Liver (tissue), 9 donors: ENCODE data around the gene TNFSF12. TPM values are rescaled to one million over a fixed set of nuclear protein-coding genes. Genes with fewer than 3 reads are reported as not detected.
A peak's percentile ranks its signal among the peaks of the same experiment; 100 is the strongest.

Experiments
- DNase-seq: peaks from one replicate; pipeline ENCODE4 v3.0.0-alpha.2; 2017; ENCODE audit warnings: low spot score
- H3K27ac ChIP-seq, 2 donors: one replicate each; pipeline ENCODE4 v1.7.0; 2013; ENCODE audit warnings: inconsistent platforms in 2 of 2, low read length in 2 of 2, control low read depth in 1 of 2, low read depth in 1 of 2, mild to moderate bottlenecking in 1 of 2
- H3K27me3 ChIP-seq, 4 donors: one replicate each; pipeline versions ENCODE4 v1.6.1 to v1.7.0; 2013; ENCODE audit warnings: low read length in 3 of 4, inconsistent platforms in 1 of 4, mild to moderate bottlenecking in 1 of 4, moderate library complexity in 1 of 4; ENCODE audit not compliant: control insufficient read depth in 4 of 4, insufficient read depth in 4 of 4
- H3K36me3 ChIP-seq, 4 donors: one replicate each; pipeline versions ENCODE4 v1.6.1 to v1.7.0; 2013; ENCODE audit warnings: low read length in 3 of 4, mild to moderate bottlenecking in 3 of 4, low read depth in 1 of 4, moderate library complexity in 1 of 4; ENCODE audit not compliant: control insufficient read depth in 4 of 4, insufficient read depth in 3 of 4
- H3K4me1 ChIP-seq, 4 donors: one replicate each; pipeline versions ENCODE4 v1.6.1 to v1.7.0; 2013; ENCODE audit warnings: low read length in 3 of 4, mild to moderate bottlenecking in 3 of 4, moderate library complexity in 1 of 4; ENCODE audit not compliant: control insufficient read depth in 4 of 4, insufficient read depth in 4 of 4
- H3K4me3 ChIP-seq, 3 donors: one replicate each; pipeline versions ENCODE4 v1.6.1 to v1.7.0; 2013; ENCODE audit warnings: low read length in 3 of 3, control low read depth in 1 of 3, low read depth in 1 of 3, mild to moderate bottlenecking in 1 of 3
- H3K9ac ChIP-seq, 2 donors: one replicate each; pipeline ENCODE4 v1.7.0; 2013; ENCODE audit warnings: low read length in 2 of 2, mild to moderate bottlenecking in 2 of 2, moderate library complexity in 2 of 2, control low read depth in 1 of 2, low read depth in 1 of 2
- H3K9me3 ChIP-seq, 4 donors: one replicate each; pipeline versions ENCODE4 v1.6.1 to v1.7.0; 2013; ENCODE audit warnings: low read length in 3 of 4; ENCODE audit not compliant: control insufficient read depth in 4 of 4
- CTCF ChIP-seq: fragments of 150-350 bp; IDR thresholded peaks from 2 replicates; pipeline ENCODE4 v1.5.1; 2017; ENCODE audit warnings: improper control_type of control experiment, low read depth, low read length; ENCODE audit not compliant: missing input control
- EGR1 ChIP-seq, 2 donors: IDR thresholded peaks; 2 replicates each; pipeline ENCODE4 v1.6.1; 2016 to 2018; ENCODE audit warnings: antibody characterized with exemption in 2 of 2, low read depth in 2 of 2
- FOXA1 ChIP-seq: IDR thresholded peaks from 2 replicates; pipeline ENCODE4 v1.6.1; 2016; ENCODE audit warnings: antibody characterized with exemption
- FOXA2 ChIP-seq: IDR thresholded peaks from 2 replicates; pipeline ENCODE4 v1.6.1; 2016; ENCODE audit warnings: antibody characterized with exemption
- GABPA ChIP-seq, 2 donors: IDR thresholded peaks in 1 of 2; conservative IDR thresholded peaks in 1 of 2; 2 replicates each; pipeline ENCODE4 v1.6.1; 2016; ENCODE audit warnings: antibody characterized with exemption in 2 of 2, mild to moderate bottlenecking in 1 of 2, moderate library complexity in 1 of 2
- HNF4A ChIP-seq, 2 donors: conservative IDR thresholded peaks; 2 replicates each; pipeline ENCODE4 v1.6.1; 2016; ENCODE audit warnings: antibody characterized with exemption in 2 of 2, mild to moderate bottlenecking in 2 of 2
- HNF4G ChIP-seq: IDR thresholded peaks from 2 replicates; pipeline ENCODE4 v1.6.1; 2016; ENCODE audit warnings: antibody characterized with exemption
- JUND ChIP-seq, 2 donors: IDR thresholded peaks; 2 replicates each; pipeline ENCODE4 v1.6.1; 2016; ENCODE audit warnings: antibody characterized with exemption in 2 of 2
- MAX ChIP-seq: IDR thresholded peaks from 2 replicates; pipeline ENCODE4 v1.6.1; 2016; ENCODE audit warnings: antibody characterized with exemption
- NR2F2 ChIP-seq: IDR thresholded peaks from 2 replicates; pipeline ENCODE4 v1.6.1; 2016; ENCODE audit warnings: antibody characterized with exemption
- RAD21 ChIP-seq, 2 donors: IDR thresholded peaks; 2 replicates each; pipeline ENCODE4 v1.6.1; 2016; ENCODE audit warnings: antibody characterized with exemption in 2 of 2, mild to moderate bottlenecking in 2 of 2
- RXRA ChIP-seq, 2 donors: IDR thresholded peaks; 2 replicates each; pipeline ENCODE4 v1.6.1; 2017 to 2018; ENCODE audit warnings: antibody characterized with exemption in 2 of 2, mild to moderate bottlenecking in 1 of 2
- SP1 ChIP-seq: IDR thresholded peaks from 2 replicates; pipeline ENCODE4 v1.6.1; 2018; ENCODE audit warnings: antibody characterized with exemption, mild to moderate bottlenecking
- TAF1 ChIP-seq: conservative IDR thresholded peaks from 2 replicates; pipeline ENCODE4 v1.6.1; 2016; ENCODE audit warnings: antibody characterized with exemption, mild to moderate bottlenecking
- YY1 ChIP-seq: IDR thresholded peaks from 2 replicates; pipeline ENCODE4 v1.6.1; 2016; ENCODE audit warnings: antibody characterized with exemption, mild to moderate bottlenecking
- WGBS: extraction: QIAGEN DNeasy Blood & Tissue Kit; methylation state at CpG from one replicate; pipeline ENCODE4 v1.1.7; 2013; 5-methylcytosine and 5-hydroxymethylcytosine counted together
- polyA plus RNA-seq, 2 donors: library from polyadenylated mRNA; stranded (reverse) in 1 of 2; unstranded in 1 of 2; fragments of 200-250 nt in 1 of 2; fragments of >200 nt in 1 of 2; fragmentation: Nextera tagmentation in 1 of 2; extraction: Ambion mirVana in 1 of 2; gene quantifications; one replicate each; pipeline versions ENCODE4 v1.2.1 to v1.2.3, GENCODE V29; 2013 to 2015
- total RNA-seq, 2 donors: library from RNA; depleted of rRNA; stranded (reverse); fragments of >200 nt; gene quantifications; one replicate each; pipeline ENCODE4 v1.2.3, GENCODE V29; 2014
- TF ChIP-seq, protein P1 (sequence below): IDR thresholded peaks from 2 replicates; pipeline ENCODE4 v1.6.1; 2016; ENCODE audit warnings: antibody characterized with exemption
- TF ChIP-seq, protein P2 (sequence below): IDR thresholded peaks from 2 replicates; pipeline ENCODE4 v1.6.1; 2016; ENCODE audit warnings: antibody characterized with exemption, mild to moderate bottlenecking
- donor health status: healthy.
- donor health status: healthy.
- donor health status: healthy.
- donor health status: healthy.
- donor health status: healthy.

The TNFSF12 gene
- total and polyA plus RNA-seq, 4 donors, result 4.2 to 13.1 (median 5.4) TPM

DNA sequence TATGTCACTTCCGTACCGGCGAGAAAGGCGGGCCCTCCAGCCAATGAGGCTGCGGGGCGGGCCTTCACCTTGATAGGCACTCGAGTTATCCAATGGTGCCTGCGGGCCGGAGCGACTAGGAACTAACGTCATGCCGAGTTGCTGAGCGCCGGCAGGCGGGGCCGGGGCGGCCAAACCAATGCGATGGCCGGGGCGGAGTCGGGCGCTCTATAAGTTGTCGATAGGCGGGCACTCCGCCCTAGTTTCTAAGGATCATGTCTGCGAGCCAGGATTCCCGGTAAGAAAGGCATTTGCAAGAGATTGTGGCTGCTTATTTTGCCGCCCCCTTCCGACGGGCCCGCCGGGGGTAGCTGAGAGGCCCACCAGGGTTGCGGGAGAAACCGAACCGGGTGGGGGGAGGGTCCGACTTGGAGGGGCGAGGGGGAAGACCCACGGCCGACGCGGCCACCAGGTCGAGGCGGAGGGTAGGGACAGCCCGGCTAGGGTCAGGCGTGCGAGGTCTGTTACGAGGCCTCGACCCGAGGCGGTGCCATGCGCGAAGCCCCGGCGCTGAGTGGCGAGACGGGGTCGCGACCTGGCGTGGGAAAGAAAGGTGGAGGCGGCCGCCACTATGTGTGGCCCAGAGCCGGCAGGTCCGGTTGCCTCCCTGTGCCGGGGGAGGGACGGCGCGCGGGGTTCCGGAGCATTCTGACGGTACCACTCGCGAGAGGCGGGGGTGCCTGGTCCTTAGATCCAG, 23.9 kb downstream of the TNFSF12 start:
- Histone ChIP-seq H3K4me3 (peak overlapping the region; percentile 80 to 94 (median 91)), H3K27ac (peak overlapping the region; percentile 95 to 98), H3K27me3 (no peaks in the 10 kb centered on the region), H3K4me1 (peaks cover 7 to 42% (median 33%) of the 10 kb centered on the region in 4 donors), H3K9ac (peak overlapping the region; percentile 66 to 85), H3K9me3 (no peaks in the 10 kb centered on the region), H3K36me3 (peaks cover 16 to 54% (median 38%) of the 10 kb centered on the region in 4 donors)
- no peak for TF ChIP-seq HNF4G
- TF ChIP-seq, protein P1, sequence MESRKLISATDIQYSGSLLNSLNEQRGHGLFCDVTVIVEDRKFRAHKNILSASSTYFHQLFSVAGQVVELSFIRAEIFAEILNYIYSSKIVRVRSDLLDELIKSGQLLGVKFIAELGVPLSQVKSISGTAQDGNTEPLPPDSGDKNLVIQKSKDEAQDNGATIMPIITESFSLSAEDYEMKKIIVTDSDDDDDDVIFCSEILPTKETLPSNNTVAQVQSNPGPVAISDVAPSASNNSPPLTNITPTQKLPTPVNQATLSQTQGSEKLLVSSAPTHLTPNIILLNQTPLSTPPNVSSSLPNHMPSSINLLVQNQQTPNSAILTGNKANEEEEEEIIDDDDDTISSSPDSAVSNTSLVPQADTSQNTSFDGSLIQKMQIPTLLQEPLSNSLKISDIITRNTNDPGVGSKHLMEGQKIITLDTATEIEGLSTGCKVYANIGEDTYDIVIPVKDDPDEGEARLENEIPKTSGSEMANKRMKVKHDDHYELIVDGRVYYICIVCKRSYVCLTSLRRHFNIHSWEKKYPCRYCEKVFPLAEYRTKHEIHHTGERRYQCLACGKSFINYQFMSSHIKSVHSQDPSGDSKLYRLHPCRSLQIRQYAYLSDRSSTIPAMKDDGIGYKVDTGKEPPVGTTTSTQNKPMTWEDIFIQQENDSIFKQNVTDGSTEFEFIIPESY, result peak; percentile 4
- peak; percentile 89 for TF ChIP-seq TAF1
- peak in 1 of 2 donors; percentile 51 for TF ChIP-seq JUND (IDR thresholded peaks at IDR 0.05)
- no peak for TF ChIP-seq NR2F2
- TF ChIP-seq YY1, result peak; percentile 91
- TF ChIP-seq, protein P2, sequence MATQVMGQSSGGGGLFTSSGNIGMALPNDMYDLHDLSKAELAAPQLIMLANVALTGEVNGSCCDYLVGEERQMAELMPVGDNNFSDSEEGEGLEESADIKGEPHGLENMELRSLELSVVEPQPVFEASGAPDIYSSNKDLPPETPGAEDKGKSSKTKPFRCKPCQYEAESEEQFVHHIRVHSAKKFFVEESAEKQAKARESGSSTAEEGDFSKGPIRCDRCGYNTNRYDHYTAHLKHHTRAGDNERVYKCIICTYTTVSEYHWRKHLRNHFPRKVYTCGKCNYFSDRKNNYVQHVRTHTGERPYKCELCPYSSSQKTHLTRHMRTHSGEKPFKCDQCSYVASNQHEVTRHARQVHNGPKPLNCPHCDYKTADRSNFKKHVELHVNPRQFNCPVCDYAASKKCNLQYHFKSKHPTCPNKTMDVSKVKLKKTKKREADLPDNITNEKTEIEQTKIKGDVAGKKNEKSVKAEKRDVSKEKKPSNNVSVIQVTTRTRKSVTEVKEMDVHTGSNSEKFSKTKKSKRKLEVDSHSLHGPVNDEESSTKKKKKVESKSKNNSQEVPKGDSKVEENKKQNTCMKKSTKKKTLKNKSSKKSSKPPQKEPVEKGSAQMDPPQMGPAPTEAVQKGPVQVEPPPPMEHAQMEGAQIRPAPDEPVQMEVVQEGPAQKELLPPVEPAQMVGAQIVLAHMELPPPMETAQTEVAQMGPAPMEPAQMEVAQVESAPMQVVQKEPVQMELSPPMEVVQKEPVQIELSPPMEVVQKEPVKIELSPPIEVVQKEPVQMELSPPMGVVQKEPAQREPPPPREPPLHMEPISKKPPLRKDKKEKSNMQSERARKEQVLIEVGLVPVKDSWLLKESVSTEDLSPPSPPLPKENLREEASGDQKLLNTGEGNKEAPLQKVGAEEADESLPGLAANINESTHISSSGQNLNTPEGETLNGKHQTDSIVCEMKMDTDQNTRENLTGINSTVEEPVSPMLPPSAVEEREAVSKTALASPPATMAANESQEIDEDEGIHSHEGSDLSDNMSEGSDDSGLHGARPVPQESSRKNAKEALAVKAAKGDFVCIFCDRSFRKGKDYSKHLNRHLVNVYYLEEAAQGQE, result peak; percentile 83
- peak in 1 of 2 donors; percentile 87 for TF ChIP-seq GABPA (IDR thresholded peaks at IDR 0.05 in 1 of 2, conservative IDR thresholded peaks at IDR 0.05 in 1 of 2)
- no peak for TF ChIP-seq FOXA1
- no peak for TF ChIP-seq RAD21 (IDR thresholded peaks at IDR 0.05)
- peak; percentile 47 to 61 for TF ChIP-seq EGR1 (IDR thresholded peaks at IDR 0.05; ENCODE audit: low read depth in 2 of 2)
- no peak for TF ChIP-seq MAX
- peak; percentile 2 for TF ChIP-seq CTCF
- TF ChIP-seq RXRA (IDR thresholded peaks at IDR 0.05), result no peak
- peak; percentile 99 for TF ChIP-seq SP1
- peak; percentile 9 for TF ChIP-seq FOXA2
- TF ChIP-seq HNF4A (conservative IDR thresholded peaks at IDR 0.05), result no peak
- WGBS, result under 1% methylated on average over 73 of the region's 73 CpGs
- peak; percentile 100 for DNase-seq
